Coronary artery (tissue), 2 donors: ENCODE results near the gene NPAS3.

Experiments used
- DNase-seq: peaks from one replicate; pipeline ENCODE4 v3.0.0-alpha.2; 2017; ENCODE audit warnings: low spot score
- H3K27ac ChIP-seq, 2 donors: fragments of 200-600 bp; sonication (generic); one replicate each; pipeline ENCODE4 v1.5.1; 2016 to 2019
- H3K4me3 ChIP-seq: fragments of 200-600 bp; sonication (generic); 2 replicates; pipeline ENCODE4 v1.5.1; 2016; ENCODE audit warnings: mild to moderate bottlenecking, moderate library complexity
- TF ChIP-seq, protein P1 (sequence below): fragments of 200-600 bp; sonication (generic); IDR thresholded peaks from one replicate; pipeline ENCODE4 v1.5.1; 2019; ENCODE audit warnings: antibody characterized with exemption

NPAS3 gene

DNA sequence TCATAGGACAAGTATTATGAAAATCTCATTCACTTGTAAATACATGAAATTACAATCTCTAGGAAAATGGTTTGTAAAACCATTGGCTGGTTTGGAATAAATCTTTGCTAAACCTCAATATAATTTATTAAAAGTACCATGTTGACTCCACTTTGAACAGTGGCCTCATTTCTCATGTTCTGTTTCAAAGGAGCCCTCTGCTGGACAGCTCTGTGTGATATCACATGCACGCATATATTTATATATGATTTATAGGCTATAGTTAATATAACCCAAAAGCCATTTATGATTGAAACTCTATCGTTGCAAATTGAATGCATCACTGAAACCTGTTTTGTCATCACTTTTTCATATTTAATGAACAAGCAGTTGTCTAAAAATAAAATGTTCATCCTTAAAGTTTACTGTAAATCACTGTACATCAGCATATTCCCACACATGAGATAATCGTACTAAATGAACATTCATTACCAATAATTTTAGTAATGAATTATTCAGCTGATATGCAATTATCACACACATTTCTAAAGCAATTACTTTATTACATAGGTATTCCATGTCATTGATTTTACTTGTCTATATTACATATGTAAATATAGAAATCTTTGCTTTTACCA is 493.8 kb downstream of the NPAS3 start:
- no peak for DNase-seq
- no peak overlapping the region for H3K4me3 ChIP-seq
- TF ChIP-seq, protein P1, sequence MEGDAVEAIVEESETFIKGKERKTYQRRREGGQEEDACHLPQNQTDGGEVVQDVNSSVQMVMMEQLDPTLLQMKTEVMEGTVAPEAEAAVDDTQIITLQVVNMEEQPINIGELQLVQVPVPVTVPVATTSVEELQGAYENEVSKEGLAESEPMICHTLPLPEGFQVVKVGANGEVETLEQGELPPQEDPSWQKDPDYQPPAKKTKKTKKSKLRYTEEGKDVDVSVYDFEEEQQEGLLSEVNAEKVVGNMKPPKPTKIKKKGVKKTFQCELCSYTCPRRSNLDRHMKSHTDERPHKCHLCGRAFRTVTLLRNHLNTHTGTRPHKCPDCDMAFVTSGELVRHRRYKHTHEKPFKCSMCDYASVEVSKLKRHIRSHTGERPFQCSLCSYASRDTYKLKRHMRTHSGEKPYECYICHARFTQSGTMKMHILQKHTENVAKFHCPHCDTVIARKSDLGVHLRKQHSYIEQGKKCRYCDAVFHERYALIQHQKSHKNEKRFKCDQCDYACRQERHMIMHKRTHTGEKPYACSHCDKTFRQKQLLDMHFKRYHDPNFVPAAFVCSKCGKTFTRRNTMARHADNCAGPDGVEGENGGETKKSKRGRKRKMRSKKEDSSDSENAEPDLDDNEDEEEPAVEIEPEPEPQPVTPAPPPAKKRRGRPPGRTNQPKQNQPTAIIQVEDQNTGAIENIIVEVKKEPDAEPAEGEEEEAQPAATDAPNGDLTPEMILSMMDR, result no peak
- no peak overlapping the region for H3K27ac ChIP-seq

DNA sequence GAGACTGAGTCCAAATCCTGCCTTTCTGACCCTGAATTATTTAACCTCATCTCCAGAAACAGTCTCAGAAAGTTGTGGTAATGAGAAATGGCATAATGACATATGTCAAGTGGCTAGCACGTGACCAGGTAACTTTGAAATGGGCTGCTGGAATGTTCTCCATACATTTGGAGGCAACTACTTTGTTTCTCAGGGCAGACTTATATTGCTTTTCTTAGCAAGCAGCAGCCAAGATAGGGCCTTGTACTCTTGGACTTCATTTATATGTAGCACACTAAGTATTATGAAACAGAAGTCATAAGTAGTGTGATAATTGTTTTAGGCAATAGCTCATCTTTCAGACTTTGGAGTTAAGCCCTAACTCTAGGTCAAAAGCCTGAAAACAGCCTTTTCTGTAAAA is 494.7 kb downstream of the NPAS3 start:
- no peak overlapping the region for H3K4me3 ChIP-seq
- TF ChIP-seq, protein P1, result no peak
- DNase-seq, result no peak
- no peak overlapping the region for H3K27ac ChIP-seq

DNA sequence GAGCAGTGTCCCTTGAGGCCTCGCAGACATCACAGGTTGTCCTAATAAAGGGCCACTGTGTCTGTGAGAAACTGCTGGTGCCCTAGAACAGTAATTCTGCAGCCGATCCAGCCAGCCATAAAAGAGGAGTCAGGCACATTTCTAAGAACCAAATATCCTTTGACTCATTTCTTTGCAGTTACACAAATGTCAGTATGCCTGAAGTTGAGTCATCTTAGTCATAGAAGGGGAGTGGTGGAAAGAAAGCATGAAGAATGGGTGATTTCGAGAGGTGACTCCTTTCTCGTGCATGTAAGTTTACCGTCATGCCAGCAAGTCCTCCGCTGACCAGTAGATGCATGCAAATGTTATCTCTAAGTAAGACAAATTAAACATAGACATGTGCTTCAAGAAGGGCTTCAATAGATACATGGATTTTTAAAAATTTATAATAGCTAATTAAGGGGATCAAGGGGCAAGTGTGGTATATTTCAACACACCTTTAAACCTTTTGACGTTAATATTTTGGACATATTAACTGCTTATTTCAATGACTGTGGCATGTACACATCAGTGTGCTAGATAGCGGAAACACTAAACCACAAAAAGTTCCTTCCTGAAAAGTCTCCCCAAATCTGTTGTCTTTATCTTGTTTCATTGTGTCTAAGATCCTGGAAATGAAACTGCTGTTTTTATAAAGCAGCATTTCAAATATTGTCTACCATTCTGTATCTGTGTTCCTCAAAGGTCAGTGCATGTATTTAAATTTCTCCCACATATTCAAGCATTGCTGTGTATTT is 497.4 kb downstream of the NPAS3 start:
- H3K4me3 ChIP-seq, result no peak overlapping the region
- TF ChIP-seq, protein P1, result no peak
- DNase-seq, result no peak
- H3K27ac ChIP-seq, result no peak overlapping the region

DNA sequence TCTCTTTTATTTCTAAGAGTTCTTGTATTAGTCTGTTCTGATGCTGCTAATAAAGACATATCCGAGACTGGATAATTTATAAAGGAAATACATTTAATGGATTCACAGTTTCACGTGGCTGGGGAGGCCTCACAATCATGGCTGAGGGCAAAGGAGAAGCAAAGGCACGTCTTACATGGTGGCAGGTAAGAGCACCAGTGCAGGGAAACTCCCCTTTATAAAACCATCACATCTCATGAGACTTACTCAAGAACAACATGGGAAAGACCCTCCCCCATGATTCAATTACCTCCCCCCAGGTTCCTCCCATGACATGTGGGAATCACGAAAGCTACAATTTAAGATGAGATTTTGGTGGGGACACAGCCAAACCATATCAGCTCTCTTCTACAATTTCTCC is 503.0 kb downstream of the NPAS3 start:
- no peak overlapping the region for H3K4me3 ChIP-seq
- no peak for DNase-seq
- TF ChIP-seq, protein P1, result no peak
- H3K27ac ChIP-seq, result no peak overlapping the region

DNA sequence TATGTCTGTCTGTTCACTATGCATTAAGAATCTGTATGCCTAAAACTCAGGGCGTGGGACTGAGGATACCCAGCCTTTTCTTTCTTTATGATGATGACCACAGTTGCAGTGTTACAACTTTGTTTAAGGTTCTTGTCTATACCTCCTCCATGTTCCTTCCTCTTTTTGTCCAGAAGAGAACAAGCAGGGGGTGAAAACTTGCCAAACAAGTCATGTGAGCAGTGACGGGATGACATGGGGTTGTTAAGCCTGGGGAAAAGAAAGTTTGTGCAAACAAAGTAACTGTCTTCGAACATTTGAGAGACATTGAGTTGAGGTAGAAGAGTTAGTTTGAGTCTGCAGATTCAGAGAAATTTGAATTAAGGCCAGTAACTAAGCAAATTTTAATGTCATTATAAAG is 505.5 kb downstream of the NPAS3 start:
- H3K4me3 ChIP-seq, result no peak overlapping the region
- TF ChIP-seq, protein P1, result no peak
- H3K27ac ChIP-seq, result no peak overlapping the region
- no peak for DNase-seq

DNA sequence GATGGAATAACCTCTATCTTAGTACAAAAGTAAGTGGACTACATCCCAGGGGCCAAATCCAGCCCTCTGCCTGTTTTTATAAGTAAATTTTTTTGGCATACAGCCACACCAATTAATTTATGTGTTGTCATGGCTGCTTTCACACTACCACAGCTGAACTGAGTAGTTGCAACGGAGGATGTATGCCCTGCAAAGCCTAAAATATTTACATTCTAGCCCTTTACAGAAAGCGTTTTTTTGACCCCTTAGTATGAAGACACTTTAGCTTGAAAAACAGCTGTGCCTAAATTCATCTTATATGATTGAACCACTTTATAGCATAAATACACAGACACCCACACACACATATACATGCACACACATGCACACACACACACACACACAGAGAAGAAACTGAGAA is 510.6 kb downstream of the NPAS3 start:
- TF ChIP-seq, protein P1, result no peak
- Histone ChIP-seq H3K27ac (no peak overlapping the region), H3K4me3 (no peak overlapping the region)
- no peak for DNase-seq
